Left lung (tissue), 10 donors: ENCODE results near the gene TSKU. TPM values are rescaled to one million over a fixed set of nuclear protein-coding genes. Genes with fewer than 3 reads are reported as not detected.
"Not testable (repeated sequence)": the region's sequence is repeated elsewhere in the genome, so short reads cannot be mapped to it uniquely, and the experiment has no call there.

ENCODE experiments used
- ATAC-seq: fragments of 200-7000 bp; cut with Tn5 transposase; one replicate; pipeline ENCODE4 v1.9.1; 2020; ENCODE audit warnings: moderate library complexity
- DNase-seq, 4 donors: peaks; one replicate each; pipeline ENCODE4 v3.0.0-alpha.2; 2013 to 2020
- H3K27ac ChIP-seq, 2 donors: fragments of 200-600 bp; sonication (generic) in 1 of 2; one replicate each; pipeline versions ENCODE4 v1.5.0 to v1.8.0; 2020 to 2021
- H3K27me3 ChIP-seq, 2 donors: fragments of 200-600 bp; sonication (generic) in 1 of 2; one replicate each; pipeline versions ENCODE4 v1.5.0 to v1.8.0; 2020 to 2021
- H3K36me3 ChIP-seq, 2 donors: fragments of 200-600 bp; sonication (generic) in 1 of 2; one replicate each; pipeline versions ENCODE4 v1.5.0 to v1.8.0; 2020 to 2021
- H3K4me1 ChIP-seq, 2 donors: fragments of 200-600 bp; one replicate each; pipeline ENCODE4 v1.8.0; 2021
- H3K4me3 ChIP-seq, 2 donors: fragments of 200-600 bp; sonication (generic) in 1 of 2; one replicate each; pipeline versions ENCODE4 v1.5.0 to v1.8.0; 2020 to 2021; ENCODE audit warnings: mild to moderate bottlenecking in 1 of 2
- H3K9me3 ChIP-seq, 2 donors: fragments of 200-600 bp; sonication (generic) in 1 of 2; one replicate each; pipeline versions ENCODE4 v1.5.0 to v1.8.0; 2020 to 2021
- intact Hi-C, 2 donors: fragments of 100-400 bp; cut with DNase I; formaldehyde crosslinking; loops; one replicate each; pipeline versions ENCODE4 v1.11.2 to v1.14.2; 2022
- polyA plus RNA-seq, 6 donors: library from polyadenylated mRNA; unstranded; fragments of 120-200 nt; gene quantifications; one replicate each; pipeline ENCODE4 v1.2.1, GENCODE V29; 2013; ENCODE audit not compliant: insufficient read length in 6 of 6
- total RNA-seq, 2 donors: library from RNA; stranded (reverse); fragmentation: NEBNext Ultra II Directional; extraction: Animal tissue kit (Norgen Biotek cat#: 25700); gene quantifications; one replicate each; pipeline ENCODE4 v1.2.1, GENCODE V29; 2021
- TF ChIP-seq, protein P1 (sequence below), 2 donors: fragments of 200-600 bp; sonication (generic) in 1 of 2; IDR thresholded peaks; one replicate each; pipeline versions ENCODE4 v1.5.0 to v1.8.0; 2021; ENCODE audit warnings: antibody characterized with exemption in 2 of 2
- donor health status: DM: no; HTN: yes; CAD: no.
- donor health status: DM: no; HTN: no; CAD: no.

TSKU gene
- total and polyA plus RNA-seq, 8 donors = 12.7 to 36.6 (median 28.3) TPM

- ATAC-seq = no peak
- intact Hi-C loops = no loop called here
- Histone ChIP-seq H3K27ac (no peak overlapping the region), H3K9me3 (no peaks in the 10 kb centered on the region), H3K4me3 (no peak overlapping the region), H3K27me3 (peaks cover 0 to 12% of the 10 kb centered on the region in 2 donors), H3K36me3 (no peaks in the 10 kb centered on the region), H3K4me1 (peaks cover 3 to 8% of the 10 kb centered on the region in 2 donors)
- peak in 1 of 4 donors; percentile 11 for DNase-seq
- TF ChIP-seq, protein P1, sequence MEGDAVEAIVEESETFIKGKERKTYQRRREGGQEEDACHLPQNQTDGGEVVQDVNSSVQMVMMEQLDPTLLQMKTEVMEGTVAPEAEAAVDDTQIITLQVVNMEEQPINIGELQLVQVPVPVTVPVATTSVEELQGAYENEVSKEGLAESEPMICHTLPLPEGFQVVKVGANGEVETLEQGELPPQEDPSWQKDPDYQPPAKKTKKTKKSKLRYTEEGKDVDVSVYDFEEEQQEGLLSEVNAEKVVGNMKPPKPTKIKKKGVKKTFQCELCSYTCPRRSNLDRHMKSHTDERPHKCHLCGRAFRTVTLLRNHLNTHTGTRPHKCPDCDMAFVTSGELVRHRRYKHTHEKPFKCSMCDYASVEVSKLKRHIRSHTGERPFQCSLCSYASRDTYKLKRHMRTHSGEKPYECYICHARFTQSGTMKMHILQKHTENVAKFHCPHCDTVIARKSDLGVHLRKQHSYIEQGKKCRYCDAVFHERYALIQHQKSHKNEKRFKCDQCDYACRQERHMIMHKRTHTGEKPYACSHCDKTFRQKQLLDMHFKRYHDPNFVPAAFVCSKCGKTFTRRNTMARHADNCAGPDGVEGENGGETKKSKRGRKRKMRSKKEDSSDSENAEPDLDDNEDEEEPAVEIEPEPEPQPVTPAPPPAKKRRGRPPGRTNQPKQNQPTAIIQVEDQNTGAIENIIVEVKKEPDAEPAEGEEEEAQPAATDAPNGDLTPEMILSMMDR (IDR thresholded peaks at IDR 0.05) = no peak
Observed at GRCh38 chr11:76790251-76790650, 7.1 kb downstream of the TSKU start.

- peak in 1 of 4 donors; percentile 6 for DNase-seq
- H3K27ac ChIP-seq, H3K36me3 ChIP-seq, H3K4me1 ChIP-seq, H3K27me3 ChIP-seq, H3K4me3 ChIP-seq, H3K9me3 ChIP-seq, intact Hi-C loops, ATAC-seq: not testable (repeated sequence)
Observed at GRCh38 chr11:76791002-76791770, 8.0 kb downstream of the TSKU start.

DNA sequence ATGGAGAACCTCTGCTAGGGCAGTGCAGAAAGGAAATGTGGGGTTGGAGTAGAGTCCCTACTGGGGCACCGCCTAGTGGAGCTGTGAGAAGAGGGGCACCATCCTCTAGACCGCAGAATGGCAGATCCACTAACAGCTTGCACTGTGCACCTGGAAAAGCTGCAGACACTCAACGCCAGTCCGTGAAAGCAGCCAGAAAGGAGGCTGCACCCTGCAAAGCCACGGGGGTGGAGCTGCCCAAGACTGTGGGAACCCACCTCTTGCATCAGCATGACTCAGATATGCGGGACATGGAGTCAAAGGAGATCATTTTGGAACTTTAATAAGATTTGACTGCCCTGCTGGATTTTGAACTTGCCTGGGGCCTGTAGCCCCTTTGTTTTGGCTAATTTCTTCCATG lies 8.7 kb downstream of the TSKU start:
- peaks cover 0 to 10% of the 10 kb centered on the region in 2 donors for H3K36me3 ChIP-seq
- intact Hi-C loops = no loop called here
- ATAC-seq (no peak), DNase-seq (no peak)
- H3K9me3 ChIP-seq = no peaks in the 10 kb centered on the region
- peaks cover 3 to 8% of the 10 kb centered on the region in 2 donors for H3K4me1 ChIP-seq
- H3K27ac ChIP-seq = no peak overlapping the region
- TF ChIP-seq, protein P1 (IDR thresholded peaks at IDR 0.05) = no peak
- H3K27me3 ChIP-seq = no peaks in the 10 kb centered on the region
- H3K4me3 ChIP-seq = no peak overlapping the region

DNA sequence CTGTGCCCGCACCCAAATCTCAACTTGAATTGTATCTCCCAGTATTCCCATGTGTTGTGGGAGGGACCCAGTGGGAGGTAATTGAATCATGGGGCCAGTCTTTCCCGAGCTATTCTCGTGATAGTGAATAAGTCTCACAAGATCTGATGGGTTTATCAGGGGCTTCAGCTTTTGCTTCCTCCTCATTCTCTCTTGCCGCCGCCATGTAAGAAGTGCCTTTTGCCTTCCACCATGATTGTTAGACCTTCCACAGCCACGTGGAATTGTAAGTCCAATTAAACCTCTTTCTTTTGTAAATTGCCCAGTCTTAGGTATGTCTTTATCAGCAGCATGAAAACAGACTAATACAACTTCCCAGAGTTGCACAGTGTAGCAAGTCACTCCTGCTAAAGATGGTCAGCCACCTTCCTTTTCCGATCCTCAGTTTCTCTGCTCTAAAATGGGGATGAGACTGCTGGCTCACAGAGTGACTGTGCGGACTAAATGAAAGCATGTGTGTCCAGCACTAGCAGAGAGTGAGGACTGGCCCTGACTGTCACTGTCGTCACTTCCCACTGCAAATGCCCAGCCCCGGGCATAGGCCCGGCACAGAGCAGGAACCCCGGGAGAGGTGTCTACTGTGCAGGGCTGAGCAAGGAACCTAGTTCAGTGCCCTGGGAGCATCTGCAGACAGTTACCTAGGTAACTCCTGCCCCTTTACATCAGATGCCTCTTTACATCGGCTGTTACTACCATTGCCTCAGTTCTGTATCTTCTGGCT lies 9.5 kb downstream of the TSKU start:
- Histone ChIP-seq H3K27me3 (no peaks in the 10 kb centered on the region), H3K36me3 (peaks cover 0 to 10% of the 10 kb centered on the region in 2 donors), H3K4me3 (no peak overlapping the region), H3K9me3 (no peaks in the 10 kb centered on the region), H3K27ac (no peak overlapping the region), H3K4me1 (peaks cover 3 to 8% of the 10 kb centered on the region in 2 donors)
- ATAC-seq = no peak
- DNase-seq = no peak
- TF ChIP-seq, protein P1 (IDR thresholded peaks at IDR 0.05) = no peak
- intact Hi-C loops = no loop called here

GRCh38 chr11:76793391-76794291 lies 10.5 kb downstream of the TSKU start:
- Histone ChIP-seq H3K27ac (no peak overlapping the region), H3K9me3 (no peaks in the 10 kb centered on the region), H3K4me3 (no peak overlapping the region), H3K36me3 (peaks cover 0 to 10% of the 10 kb centered on the region in 2 donors), H3K27me3 (no peaks in the 10 kb centered on the region), H3K4me1 (peaks cover 3 to 6% of the 10 kb centered on the region in 2 donors)
- DNase-seq = no peak
- no peak for ATAC-seq
- TF ChIP-seq, protein P1 (IDR thresholded peaks at IDR 0.05) = no peak
- intact Hi-C loops = no loop called here
